NOMO-1 treated with dmso at 0.1 percent for 144 hours (cell line): ENCODE results near the gene ETFBKMT.

Source experiments
- DNase-seq: peaks from one replicate; lab custom pipeline; 2025; ENCODE audit not compliant: unreplicated experiment; lab: John Stamatoyannopoulos, UW

ETFBKMT gene

GRCh38 chr12:31659087-31659942, at the start of gene ETFBKMT:
TSS of gene ETFBKMT (plus strand) at chr12:31659688. CDS start at chr12:31661954, 2,266 bp downstream.
- peak; percentile 90 for DNase-seq

GRCh38 chr12:31612819-31613218, 46.7 kb upstream of the ETFBKMT start:
- no peak for DNase-seq

- no peak for DNase-seq
Observed at GRCh38 chr12:31618228-31619025, 41.1 kb upstream of the ETFBKMT start.

GRCh38 chr12:31620311-31620710, 39.2 kb upstream of the ETFBKMT start:
- DNase-seq: no peak

- no peak for DNase-seq
Observed at GRCh38 chr12:31622038-31622437, 37.5 kb upstream of the ETFBKMT start.

GRCh38 chr12:31626270-31626995, 33.1 kb upstream of the ETFBKMT start:
- no peak for DNase-seq

- no peak for DNase-seq
Observed at GRCh38 chr12:31627456-31628054, 31.9 kb upstream of the ETFBKMT start.

GRCh38 chr12:31629756-31630732, 29.4 kb upstream of the ETFBKMT start:
- no peak for DNase-seq

GRCh38 chr12:31631023-31631724, 28.3 kb upstream of the ETFBKMT start:
- DNase-seq: no peak

GRCh38 chr12:31631809-31632208, 27.7 kb upstream of the ETFBKMT start:
- DNase-seq: no peak

GRCh38 chr12:31633464-31633863, 26.0 kb upstream of the ETFBKMT start:
- DNase-seq: no peak

- DNase-seq: no peak
Observed at GRCh38 chr12:31634620-31635019, 24.9 kb upstream of the ETFBKMT start.

- no peak for DNase-seq
Observed at GRCh38 chr12:31641509-31642090, 17.9 kb upstream of the ETFBKMT start.

GRCh38 chr12:31644536-31644935, 15.0 kb upstream of the ETFBKMT start:
- DNase-seq: no peak

- DNase-seq: no peak
Observed at GRCh38 chr12:31645924-31646323, 13.6 kb upstream of the ETFBKMT start.

GRCh38 chr12:31647086-31647491, 12.4 kb upstream of the ETFBKMT start:
- DNase-seq: no peak

GRCh38 chr12:31650918-31651317, 8.6 kb upstream of the ETFBKMT start:
- DNase-seq: no peak

- no peak for DNase-seq
Observed at GRCh38 chr12:31651893-31652521, 7.5 kb upstream of the ETFBKMT start.
